HG02938 (cell line): ENCODE measurements around the gene ARL8B.

Source experiments
- ATAC-seq: cut with Tn5 transposase; IDR thresholded peaks from one replicate; pipeline ENCODE4 v1.9.1; 2021; ENCODE audit warnings: mild to moderate bottlenecking, moderate library complexity; ENCODE audit not compliant: unreplicated experiment

ARL8B gene

GRCh38 chr3:5186089-5186857 is 64.2 kb downstream of the ARL8B start:
- ATAC-seq = peak; percentile 11

GRCh38 chr3:5186858-5187155 is 64.7 kb downstream of the ARL8B start:
- ATAC-seq = no peak

- peak; percentile 71 for ATAC-seq
Measured at GRCh38 chr3:5187156-5187919, 65.2 kb downstream of the ARL8B start, which contains the start of gene EDEM1. Gene EDEM1, plus strand, starts transcription at chr3:5187707. Its CDS starts 99 bp downstream, at chr3:5187806.

GRCh38 chr3:5187920-5188418 is 65.9 kb downstream of the ARL8B start:
- peak; percentile 14 for ATAC-seq

GRCh38 chr3:5188419-5189221 is 66.5 kb downstream of the ARL8B start:
- ATAC-seq = no peak

GRCh38 chr3:5190147-5190791 is 68.2 kb downstream of the ARL8B start:
- ATAC-seq = no peak

- ATAC-seq = peak; percentile 9
Measured at GRCh38 chr3:5191555-5192304, 69.6 kb downstream of the ARL8B start.

- no peak for ATAC-seq
Measured at GRCh38 chr3:5192571-5193365, 70.7 kb downstream of the ARL8B start.

- no peak for ATAC-seq
Measured at GRCh38 chr3:5194341-5194740, 72.2 kb downstream of the ARL8B start.

- peak; percentile 30 for ATAC-seq
Measured at GRCh38 chr3:5194801-5195509, 72.9 kb downstream of the ARL8B start.

GRCh38 chr3:5195605-5196004 is 73.5 kb downstream of the ARL8B start:
- ATAC-seq = no peak

- ATAC-seq = no peak
Measured at GRCh38 chr3:5197022-5197421, 74.9 kb downstream of the ARL8B start.

GRCh38 chr3:5197470-5198312 is 75.6 kb downstream of the ARL8B start:
- ATAC-seq = peak; percentile 75

- ATAC-seq = no peak
Measured at GRCh38 chr3:5198313-5198677, 76.2 kb downstream of the ARL8B start.

- ATAC-seq = peak; percentile 35
Measured at GRCh38 chr3:5198986-5199731, 77.1 kb downstream of the ARL8B start.

- ATAC-seq = no peak
Measured at GRCh38 chr3:5201536-5201935, 79.4 kb downstream of the ARL8B start.

GRCh38 chr3:5202222-5202621 is 80.1 kb downstream of the ARL8B start:
- ATAC-seq = no peak
